GM18526 (cell line): Measurements from ENCODE around the gene FBXO41.

ENCODE experiments used
- POLR2A ChIP-seq: IDR thresholded peaks from 3 replicates; pipeline ENCODE4 v1.6.1; 2011; ENCODE audit not compliant: insufficient read length; ENCODE audit errors: extremely low read depth

Gene FBXO41

DNA sequence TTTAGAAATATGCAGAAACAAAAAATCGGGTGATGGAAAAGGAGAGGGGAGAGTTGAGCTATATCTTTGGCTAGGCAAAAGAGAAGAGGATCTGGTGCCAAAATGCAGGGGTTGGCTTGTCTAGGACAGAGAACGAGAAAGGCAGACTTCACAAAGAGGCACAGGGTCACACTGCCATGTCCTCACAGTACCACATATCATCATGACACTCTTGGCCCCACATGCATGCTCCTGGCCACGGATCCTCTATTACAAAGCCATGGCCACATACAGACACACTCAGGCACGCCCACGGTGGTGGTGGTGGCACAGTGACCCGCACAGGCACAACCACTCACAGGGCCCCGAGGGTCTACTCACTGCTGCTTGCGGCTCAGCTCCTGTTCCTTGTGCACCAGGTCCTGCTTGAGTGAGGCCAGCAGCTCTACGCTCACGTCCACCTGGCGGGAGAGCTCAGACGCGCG lies 15.9 kb downstream of the FBXO41 start:
- no peak for TF ChIP-seq POLR2A

DNA sequence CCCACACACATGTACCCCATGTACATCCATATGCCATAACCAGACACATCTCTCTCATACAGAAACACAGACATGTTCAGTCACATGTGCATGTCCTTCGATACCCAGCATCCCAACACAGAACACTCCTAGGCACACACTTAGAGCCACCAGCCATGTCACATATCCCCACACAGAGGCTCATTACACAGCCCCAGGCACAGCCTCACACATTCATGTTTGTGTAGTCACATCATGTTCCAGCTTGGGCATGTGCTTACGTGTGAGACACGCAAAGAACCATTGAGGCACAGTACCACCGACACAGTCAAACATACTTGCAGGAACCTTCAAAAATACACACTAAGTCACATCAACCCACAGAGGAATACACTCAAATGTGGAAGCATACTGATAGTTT lies 17.3 kb downstream of the FBXO41 start:
- no peak for TF ChIP-seq POLR2A

DNA sequence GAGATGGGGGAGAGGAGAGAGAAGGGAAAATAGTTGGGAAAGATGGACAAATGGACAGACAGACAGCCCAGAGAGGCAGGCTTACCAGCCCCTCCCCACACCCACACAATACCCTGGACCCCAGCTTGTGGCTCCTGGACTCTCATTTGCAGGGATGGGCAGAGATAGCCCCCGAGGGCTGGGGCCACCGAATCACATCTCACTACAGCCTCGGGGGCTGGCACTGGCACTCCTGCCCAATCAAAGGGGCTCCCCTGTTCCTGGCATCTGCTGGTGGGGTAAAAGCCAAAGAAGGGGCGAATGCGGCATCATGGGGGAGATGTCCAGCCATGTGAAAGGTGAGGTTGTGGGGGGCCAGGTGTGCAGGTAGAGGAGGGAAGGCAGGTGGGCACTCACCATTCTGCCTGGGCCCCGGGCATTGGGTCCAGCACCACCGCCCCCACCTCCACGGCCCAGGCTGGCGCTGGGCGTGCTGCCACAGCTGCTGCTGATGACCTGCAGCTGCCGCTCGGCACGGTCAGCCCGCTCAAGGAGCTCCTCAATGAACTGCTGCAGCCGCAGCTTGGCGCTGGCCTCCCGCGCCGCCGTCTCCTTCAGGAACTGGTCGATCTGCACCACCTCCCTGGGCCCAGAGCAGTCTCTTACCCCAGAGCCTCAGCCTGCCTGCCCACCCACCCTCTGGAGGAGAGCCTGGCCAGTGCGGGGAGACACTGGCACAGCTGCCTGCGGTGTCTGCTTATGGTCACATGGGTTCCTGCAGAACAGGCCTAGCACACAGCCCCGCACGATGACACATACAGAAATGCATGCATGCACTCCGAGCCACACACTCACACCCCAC lies 18.0 kb downstream of the FBXO41 start:
- no peak for TF ChIP-seq POLR2A

DNA sequence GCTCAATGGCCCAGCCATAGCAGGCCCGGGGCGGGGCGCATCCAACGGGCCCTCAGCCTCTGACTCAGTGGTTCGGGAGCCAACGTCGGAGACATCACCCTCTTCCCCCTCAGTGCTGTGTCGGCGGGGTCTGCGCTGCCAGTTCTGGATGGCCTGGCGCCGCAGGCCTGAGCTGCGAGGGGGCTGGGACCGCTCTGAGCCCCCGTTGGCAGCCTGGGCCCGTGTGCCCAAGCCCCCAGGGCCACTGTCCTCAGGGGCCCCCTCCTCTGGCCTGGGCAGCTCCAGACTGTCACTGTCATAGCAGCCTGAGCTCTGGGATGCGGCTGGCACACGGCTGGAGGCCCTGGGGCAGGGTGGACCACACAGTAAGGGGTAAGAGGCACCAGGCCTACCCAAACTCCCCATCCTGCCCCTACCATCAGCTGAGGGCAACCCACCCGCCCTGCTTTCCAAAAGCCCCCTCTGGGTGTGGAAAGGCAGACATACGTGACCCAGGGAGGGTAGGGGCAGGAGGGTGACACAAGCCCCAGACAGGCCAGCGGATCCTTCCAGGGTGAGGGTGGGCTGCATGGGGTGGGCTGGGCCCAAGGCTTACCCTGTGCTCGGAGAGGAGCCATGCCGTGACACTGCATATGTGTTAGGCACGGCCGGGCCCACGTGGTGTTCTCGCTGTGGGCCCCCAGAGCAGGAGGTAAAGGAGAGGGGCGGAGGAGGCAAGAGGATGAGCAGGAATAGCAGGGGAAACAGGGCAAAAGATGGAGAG lies 18.8 kb downstream of the FBXO41 start:
- no peak for TF ChIP-seq POLR2A

DNA sequence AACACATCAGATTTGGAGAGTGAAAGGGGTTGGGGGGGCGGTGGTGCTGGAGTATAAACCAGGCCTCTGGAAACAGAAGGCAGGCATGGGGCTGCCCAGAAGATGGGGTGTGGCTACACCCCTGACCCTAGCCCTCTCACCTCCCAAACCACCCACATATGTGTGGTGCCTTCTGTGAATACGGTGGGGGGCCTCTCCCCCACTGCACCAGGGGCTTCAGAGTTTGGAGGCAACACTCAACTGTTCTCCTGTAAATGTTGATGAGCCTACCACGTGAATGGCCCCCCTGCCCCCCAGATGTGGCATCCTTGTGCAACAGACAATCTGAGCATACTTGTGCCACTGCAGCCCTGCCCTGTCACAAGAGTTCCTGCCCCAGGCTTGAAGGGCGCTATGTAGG lies 19.5 kb downstream of the FBXO41 start:
- TF ChIP-seq POLR2A, result no peak

DNA sequence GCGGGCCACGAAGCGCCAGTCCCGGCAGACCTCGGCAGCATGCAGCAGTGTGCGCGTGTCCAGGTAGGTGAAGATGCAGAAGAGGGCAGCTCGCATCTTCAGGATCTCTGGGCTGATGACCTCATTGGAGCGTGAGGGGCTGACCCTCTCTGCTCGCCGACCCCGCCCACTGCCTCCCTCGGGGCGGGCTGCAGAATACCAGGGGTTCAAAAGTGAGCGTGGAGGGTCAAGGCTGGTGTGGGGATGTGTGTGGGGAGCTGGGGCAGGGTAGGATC lies 20.0 kb downstream of the FBXO41 start:
- no peak for TF ChIP-seq POLR2A

DNA sequence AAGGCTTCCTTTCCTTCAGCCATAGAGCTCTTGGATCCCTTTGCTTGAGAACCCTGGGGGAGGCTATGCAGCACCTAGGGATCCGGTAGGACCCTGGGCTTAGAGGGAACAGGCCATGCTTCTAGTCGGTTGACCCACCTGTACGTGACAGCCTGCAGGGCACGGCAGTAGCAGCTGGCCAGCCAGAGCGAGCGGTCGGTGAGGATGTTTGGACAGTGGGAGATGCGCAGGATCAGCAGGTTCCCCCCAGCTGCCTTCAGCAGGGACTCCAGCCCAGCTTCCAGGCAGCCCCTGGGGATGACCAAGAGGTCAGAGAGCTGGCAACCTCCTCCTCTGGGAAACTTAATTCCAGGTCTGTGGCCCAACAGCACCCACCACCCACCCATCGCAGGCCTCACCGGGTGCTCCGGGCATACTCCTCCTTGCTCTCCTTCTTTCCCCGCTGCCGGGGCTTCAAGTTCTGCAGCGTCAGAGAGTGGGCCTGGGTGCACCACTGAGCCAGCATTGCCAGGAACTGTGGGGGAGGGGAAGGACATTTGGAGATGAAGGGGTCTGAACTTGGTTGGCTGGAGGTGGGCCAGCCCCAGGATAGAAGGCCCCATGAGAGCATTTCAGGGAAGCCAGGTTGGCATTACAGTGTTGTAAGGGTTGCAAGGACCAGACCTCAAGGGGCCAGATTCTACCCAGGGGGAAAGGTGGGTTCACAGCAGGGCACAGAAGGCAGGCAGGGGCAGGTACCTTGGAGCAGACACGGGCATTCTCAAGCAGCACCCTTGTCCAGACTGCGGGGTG lies 20.5 kb downstream of the FBXO41 start:
- TF ChIP-seq POLR2A, result no peak

DNA sequence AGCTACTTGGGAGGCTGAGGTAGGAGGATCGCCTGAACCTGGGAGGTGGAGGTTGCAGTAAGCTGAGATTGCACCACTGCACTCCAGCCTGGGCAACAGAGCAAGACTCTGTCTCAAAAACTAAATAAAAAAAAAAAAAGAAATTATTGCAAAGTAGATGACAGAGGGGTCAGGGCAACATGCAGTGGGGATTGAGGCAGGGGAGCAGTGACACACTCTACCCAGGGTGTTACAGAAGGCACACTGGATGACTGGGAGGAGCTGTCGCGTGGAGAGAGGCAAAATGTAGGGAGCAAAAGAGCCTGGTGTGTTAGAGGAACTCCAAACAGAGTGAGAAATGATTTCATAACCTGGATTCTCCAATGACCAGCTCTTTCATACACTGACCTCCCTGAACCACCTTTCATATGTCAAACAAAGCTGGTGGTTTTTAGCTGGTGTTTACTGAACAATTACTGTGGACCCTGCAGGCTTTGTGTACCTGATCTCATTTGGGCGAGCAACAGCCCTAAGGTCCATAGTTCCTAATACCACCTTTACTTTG lies 22.1 kb downstream of the FBXO41 start:
- TF ChIP-seq POLR2A, result no peak

DNA sequence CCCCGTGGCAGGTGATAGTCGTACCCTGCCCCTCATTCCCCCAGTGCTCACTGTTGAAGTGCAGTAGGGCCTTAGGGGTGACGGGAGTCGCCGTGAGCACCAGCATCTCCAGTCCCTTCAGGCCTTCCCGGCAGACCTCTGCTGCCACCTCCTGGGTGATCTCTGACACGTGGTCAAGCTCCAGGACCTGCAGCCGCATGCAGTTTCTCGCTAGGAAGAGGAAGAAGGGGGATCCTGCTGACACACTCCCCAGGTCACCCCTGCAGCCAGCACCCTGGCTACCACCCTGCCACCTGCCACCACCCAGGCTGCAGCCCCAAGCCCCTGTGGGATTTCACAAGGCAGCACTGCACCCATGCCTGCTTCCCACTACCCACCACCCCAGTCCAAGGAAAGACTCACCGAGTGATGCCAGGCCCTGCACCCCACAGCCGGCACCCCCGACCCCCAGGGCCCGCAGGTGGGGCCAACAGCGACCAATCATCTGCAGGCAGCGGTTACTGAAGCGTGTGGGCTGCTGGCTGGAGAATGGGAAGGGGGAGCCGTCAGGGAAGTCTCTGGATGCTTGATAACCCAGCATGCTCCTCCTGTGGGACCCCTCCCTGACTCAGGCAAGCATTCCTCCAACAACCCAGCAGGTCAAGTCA lies 23.8 kb downstream of the FBXO41 start:
- TF ChIP-seq POLR2A, result no peak

DNA sequence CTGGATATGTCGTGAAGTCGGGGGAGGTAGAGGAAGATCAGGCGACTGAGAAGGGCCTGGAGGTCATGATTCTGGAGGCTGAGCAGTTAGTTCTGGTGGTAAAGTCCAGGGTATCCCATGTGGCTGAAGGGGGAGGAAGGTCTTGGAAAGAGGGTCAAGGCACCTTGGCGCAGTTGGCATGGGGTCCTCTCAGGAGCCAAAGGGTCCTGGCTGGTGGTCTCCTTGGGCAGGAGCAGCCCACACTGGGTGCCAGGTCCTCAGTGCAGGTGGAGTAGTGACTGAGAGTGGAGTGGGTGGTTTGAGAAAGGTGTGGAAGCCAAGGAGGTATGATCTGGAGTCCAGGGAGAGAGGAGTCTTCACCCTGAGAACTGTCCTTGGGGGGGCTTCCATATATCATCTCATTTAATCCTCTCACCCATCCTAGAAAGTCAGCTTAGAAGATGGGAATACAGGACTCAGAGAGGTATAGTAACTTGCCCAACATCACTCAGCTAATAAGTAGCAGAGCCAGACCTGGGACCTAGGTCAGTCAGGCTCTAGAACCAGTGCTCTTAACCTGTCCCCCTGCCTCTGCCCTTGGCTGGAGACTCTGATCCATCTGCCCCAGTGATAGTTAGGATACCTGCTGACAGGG lies 24.5 kb downstream of the FBXO41 start:
- TF ChIP-seq POLR2A, result no peak

DNA sequence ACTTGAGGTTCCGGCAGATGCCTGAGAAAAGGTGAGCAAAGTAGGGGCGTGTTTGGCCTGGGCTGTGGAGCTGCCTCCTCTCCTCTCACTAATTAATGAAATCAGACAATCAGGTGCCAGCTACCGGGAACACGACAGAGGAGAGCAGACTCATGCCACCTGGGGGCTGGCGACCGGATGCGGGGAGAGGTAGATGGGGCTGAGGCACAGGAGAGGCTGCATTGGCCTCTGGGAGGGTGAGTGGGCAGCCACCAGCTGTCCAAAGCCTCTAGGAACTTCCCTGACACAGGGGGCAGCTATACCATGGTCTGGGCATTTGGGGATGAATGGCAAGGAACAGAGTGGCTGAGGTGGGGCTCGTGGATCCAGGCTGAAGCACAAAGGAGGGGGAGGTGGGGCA lies 25.0 kb downstream of the FBXO41 start:
- no peak for TF ChIP-seq POLR2A

DNA sequence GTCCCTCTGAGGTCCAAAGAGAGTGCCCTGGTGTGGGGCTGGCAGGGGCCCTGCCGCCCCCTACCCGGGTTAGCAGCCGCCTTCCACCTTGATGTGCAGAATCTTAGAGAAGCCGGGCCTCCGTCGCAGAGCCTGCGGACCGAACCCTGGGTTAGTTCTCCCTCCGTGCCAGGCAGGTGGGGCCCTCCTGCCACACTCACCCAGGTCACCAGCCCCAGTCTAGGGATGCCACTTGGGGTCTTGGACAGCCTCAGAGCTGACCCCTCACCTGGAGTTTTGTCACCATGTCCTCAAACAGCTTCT lies 25.4 kb downstream of the FBXO41 start:
- no peak for TF ChIP-seq POLR2A

DNA sequence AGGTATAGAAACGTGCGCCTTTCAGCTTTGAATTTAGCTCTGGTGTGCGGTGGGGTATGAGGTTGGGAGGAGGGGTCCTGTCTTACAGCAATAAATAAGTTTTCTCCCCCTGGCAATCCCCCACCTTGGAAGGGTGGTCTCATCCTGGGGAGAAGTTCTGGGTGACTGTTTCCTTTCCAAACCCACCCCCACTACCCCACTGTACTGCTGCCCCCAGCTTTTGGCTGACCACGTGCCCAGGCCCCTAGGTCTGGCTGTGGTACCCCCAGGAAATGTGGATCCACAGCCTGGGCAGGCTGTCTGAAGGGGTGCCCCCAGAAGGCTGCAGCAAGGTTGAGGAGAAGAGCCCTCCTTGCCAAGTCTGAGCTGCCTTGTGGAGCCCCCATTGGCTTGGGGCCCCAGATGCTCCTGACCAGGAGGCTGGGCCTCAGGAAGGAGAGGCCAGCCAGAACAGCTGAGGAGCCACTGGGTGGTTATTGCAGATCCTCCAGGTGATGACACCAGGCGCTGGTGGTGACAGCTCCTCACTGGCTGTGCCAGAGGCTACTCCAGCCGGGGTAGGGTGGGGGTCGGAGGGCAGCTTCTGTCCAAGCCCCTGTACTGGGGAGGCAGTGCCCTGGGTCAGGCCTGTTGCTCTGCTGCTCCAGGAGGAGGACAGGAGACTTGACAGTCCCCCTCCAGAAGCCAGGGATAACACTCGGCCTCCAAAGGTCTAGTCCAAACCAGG lies 25.9 kb downstream of the FBXO41 start:
- no peak for TF ChIP-seq POLR2A

DNA sequence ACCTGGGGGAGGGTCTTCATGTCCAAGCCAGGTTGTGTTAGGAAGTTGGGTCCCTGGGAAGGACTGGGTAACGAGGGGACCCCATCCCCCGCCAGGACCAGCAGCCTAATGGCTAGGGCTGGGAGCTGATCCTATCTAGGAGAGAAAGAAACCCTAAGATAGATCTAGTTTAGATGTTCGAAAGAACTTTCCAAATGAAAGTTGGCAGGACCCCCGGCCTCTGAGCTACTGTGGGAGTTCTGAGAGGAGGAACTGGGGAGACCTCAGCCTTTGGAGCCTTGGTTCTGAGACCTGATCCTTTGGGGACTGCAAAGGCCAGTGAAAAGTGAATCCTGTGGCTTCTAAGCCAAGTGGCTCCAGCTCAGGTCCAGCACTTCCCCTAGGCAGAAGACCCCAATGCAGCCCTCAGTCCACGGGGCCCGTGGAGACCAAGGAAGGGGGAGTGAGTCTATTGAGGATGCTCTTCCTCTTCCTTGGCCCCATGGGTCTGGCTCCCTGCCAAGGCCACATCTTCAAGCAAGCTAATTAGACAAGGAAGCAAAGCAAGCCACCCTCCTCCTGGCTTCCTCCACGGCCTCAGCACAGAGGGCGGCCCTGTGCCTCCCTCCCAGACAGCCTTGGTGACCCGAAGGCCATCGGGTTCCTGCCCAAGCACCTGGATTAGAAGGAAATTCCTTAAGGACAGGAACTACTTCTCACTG lies 26.7 kb downstream of the FBXO41 start:
- no peak for TF ChIP-seq POLR2A

DNA sequence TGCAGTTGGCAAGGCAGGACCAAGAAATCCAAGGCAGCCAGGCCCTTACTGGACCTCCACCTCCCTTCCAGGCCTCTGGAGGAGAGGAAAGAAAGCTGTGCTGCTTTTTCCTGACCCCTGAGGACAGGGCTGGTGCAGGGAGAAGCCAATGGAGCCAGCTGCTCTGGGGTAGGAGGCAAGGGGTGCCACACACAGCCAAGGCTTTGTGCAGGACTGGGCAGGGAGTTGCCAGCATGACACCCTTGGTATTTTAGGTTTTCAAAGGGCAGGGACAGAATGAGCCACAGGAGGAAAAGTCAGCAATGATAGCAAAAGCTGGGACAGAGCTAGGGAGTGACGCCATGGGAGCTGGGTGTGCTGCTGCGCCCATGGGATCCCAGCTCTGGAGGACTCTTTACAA lies 27.3 kb downstream of the FBXO41 start:
- TF ChIP-seq POLR2A, result no peak
